Islet of Langerhans (tissue), 1 donor: ENCODE data around the gene ITGA5.

Source experiments
- FAIRE-seq: peaks from one replicate; lab custom pipeline; 2011; peaks lifted over from hg19 to GRCh38; lab: Jason Lieb, UNC

Gene ITGA5

GRCh38 chr12:54419088-54419887, at the start of gene ITGA5:
Gene ITGA5 (minus strand): TSS chr12:54419266. CDS start chr12:54419198, 68 bp downstream.
- FAIRE-seq: no peak

DNA sequence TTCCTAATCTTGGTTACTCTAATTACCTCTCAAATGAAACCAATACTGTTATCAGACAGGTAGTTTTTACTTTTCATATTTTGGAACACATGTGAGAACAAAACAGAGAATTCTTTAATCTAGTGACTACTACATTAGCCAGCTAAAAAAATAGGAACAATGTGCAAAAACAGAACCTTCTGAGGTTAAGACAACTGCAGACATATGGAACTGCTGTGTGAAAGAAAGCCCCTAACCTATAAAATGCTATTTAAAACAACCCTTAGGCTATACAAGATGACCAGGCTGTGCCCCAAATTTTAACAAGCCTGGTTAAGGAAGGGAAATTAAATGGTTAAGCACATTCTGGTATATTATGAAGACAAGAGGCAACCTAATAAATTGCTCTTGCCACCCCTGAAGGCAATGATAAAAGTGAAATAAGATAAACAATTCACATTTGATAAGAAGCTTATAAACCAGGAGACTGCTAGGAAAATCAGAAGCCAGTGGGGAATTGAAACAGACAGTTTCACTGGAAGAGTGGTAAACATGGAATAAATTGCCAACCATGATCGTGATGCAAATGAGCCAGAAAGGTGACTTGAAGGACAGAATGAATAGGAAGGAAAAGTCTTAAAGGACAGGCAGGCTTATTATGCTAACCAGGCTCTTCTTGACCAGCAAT, 46.9 kb upstream of the ITGA5 start:
- FAIRE-seq: no peak

GRCh38 chr12:54463484-54463883, 44.4 kb upstream of the ITGA5 start:
- no peak for FAIRE-seq

- FAIRE-seq: no peak
Observed at GRCh38 chr12:54463034-54463433, 44.0 kb upstream of the ITGA5 start.

- no peak for FAIRE-seq
Observed at GRCh38 chr12:54460317-54460923, 41.4 kb upstream of the ITGA5 start.

GRCh38 chr12:54459355-54459754, 40.3 kb upstream of the ITGA5 start:
- FAIRE-seq: no peak

DNA sequence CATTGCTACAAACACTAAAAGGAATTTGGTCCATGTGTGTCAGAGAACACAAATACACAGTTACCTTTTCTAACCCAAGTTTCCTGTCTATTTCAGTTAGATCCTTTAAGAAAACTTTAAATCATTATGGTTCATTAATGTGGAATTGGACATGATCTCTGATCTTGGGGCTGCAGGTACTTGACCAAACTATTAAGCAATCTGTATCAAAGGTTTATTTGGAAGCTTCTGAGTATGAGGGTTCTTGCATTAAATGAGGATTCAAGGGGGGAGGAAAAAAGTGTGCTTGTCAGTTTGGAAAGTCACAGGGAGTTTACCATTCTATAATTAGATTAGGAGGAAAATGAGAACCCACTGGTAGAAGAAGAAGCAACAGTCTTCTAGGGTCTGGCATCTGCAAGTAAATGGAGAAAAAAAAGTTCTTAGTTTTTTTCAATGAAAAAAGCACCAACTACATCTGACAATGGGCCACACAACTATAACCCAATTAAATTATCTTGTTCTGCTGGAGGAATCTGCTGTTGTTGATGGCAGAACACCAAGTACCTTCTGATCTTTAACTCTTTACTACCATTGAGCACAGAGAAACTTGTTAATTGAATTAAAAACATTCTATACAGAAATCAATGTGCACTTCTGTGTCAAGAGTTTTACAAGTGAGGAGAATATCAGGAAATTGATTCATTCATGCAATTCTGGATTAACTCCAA, 36.8 kb upstream of the ITGA5 start:
- no peak for FAIRE-seq

GRCh38 chr12:54452628-54453027, 33.6 kb upstream of the ITGA5 start:
- no peak for FAIRE-seq

DNA sequence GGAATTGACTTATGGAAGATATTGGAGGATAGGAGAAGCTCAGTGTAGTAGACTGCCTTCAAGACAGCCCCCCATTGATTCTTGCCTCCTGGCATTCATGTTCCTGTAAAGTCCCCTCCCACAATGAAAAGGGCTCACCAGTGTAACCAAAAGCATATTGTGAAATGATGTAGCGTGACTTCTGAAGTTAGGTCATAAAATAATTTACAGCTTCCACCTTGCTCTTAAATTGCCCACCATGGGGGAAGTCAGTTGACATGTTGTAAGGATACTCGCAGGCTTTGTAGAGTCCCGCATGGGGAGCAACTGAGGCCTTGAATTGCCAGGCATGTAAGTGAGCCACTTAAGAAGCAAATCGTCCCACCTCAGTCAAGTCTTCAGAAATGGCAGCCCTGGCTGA, 29.3 kb upstream of the ITGA5 start:
- FAIRE-seq: no peak

DNA sequence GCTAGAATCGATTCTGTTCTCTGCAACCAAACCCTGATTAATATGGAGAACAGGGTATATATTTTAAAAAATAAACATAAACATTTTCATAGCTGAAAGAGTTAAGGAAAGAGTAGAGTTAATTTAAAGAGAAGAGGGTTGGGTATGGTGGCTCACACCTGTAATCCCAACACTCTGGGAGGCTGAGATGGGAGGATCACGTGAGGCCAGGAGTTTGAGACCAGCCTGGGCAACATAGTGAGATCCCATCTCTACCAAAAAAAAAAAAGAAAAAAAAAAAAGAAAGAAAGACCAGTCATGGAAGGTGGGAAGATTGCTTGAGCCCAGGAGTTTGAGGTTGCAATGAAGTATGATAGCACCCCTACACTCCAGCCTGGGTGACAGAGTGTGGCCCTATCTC, 28.9 kb upstream of the ITGA5 start:
- no peak for FAIRE-seq

DNA sequence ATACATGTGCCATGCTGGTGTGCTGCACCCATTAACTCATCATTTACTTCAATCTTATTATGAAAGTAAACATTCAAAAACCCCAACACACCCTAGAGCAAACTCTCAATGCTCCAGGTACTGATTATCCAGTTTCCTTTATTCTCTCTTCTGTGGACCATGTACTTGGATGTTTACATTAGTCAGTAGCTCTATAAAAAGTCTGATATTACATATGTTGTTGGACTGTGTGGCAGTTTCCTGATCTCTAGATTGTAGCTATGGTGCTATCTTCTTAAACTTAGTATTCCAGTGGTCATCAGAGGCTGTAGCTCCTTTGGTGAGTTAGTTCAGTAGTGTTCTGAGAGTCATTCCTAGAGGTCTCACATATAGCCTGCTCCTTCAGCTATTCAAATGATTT, 25.1 kb upstream of the ITGA5 start:
- no peak for FAIRE-seq

GRCh38 chr12:54443446-54443845, 24.4 kb upstream of the ITGA5 start:
- FAIRE-seq: no peak

GRCh38 chr12:54442961-54443360, 23.9 kb upstream of the ITGA5 start:
- FAIRE-seq: no peak

DNA sequence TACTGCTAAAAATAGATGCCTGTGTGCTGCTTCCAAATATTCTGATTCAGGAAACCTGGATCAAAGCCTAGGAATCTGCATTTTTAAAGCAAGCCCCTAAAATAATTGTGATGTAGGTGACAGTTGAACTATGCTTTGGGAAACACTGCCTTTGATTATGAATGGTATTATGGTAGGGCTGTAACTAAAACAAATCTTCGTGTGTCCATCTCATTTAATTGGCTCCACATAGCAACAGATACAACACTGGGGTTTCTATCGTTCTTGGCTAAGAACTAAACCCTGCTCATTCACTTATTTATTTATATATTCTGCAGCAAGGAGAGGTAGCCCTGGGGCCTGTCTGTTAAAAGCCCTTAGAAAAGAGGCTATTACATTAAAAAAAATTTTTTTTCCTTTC, 23.0 kb upstream of the ITGA5 start:
- FAIRE-seq: no peak

GRCh38 chr12:54439521-54440255, 20.6 kb upstream of the ITGA5 start:
- FAIRE-seq: peak; percentile 53

DNA sequence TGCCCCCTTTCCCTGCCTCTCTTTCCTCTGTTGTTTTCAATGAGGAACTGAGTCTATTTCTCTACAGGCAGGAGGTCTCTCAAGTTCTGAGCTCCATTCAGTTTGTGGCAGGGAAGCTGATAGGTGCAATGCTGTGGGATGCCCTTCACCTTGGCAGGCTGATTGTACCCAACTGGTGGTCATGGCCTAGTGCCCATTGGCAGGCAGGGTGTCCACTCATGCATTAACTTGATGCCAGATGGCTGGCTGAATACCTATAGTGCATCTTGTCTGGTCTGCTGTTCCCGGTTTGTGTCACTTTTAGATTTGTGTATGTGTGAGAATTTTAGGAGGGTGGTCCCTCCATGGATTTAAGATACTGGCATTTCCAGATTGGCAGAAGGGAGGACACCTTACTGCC, 20.0 kb upstream of the ITGA5 start:
- no peak for FAIRE-seq

DNA sequence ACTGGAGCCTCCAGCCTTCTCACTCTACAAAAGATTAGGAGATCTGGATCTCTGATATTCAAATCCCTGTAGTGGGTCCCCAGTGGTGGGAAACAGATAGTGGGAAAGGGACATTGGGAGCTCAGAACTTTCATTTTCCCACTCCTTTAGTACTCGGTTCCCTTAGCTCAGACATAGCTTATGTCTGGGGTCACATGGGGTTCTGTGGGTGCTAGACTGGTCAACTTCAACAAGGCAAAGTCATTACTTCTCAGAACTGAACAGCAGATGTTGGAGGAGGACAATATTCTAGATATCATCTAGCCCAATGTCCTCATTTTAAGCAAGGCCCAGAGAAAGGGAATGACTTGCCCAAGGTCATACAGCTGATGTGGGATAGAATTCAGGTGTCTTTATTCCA, 19.5 kb upstream of the ITGA5 start:
- FAIRE-seq: no peak

GRCh38 chr12:54437697-54438096, 18.6 kb upstream of the ITGA5 start:
- no peak for FAIRE-seq

- no peak for FAIRE-seq
Observed at GRCh38 chr12:54437243-54437642, 18.2 kb upstream of the ITGA5 start.

DNA sequence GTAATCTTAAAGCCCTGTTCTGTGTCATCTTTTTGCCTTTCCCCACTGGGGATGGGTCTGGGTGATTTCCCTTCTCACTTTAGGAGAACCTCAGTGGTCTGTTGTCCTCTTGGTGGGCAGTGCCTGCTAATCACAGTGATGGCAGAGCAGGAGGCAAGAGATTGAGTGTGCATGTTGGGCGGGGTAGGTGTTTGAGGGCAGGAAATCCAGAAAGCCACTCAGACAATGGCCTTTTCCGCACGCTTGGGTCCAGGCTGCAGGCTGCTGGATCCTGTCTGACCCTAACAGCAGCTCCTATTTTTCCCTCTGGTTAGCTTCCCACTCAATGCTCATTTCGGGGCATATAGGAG, 13.7 kb upstream of the ITGA5 start:
- no peak for FAIRE-seq

DNA sequence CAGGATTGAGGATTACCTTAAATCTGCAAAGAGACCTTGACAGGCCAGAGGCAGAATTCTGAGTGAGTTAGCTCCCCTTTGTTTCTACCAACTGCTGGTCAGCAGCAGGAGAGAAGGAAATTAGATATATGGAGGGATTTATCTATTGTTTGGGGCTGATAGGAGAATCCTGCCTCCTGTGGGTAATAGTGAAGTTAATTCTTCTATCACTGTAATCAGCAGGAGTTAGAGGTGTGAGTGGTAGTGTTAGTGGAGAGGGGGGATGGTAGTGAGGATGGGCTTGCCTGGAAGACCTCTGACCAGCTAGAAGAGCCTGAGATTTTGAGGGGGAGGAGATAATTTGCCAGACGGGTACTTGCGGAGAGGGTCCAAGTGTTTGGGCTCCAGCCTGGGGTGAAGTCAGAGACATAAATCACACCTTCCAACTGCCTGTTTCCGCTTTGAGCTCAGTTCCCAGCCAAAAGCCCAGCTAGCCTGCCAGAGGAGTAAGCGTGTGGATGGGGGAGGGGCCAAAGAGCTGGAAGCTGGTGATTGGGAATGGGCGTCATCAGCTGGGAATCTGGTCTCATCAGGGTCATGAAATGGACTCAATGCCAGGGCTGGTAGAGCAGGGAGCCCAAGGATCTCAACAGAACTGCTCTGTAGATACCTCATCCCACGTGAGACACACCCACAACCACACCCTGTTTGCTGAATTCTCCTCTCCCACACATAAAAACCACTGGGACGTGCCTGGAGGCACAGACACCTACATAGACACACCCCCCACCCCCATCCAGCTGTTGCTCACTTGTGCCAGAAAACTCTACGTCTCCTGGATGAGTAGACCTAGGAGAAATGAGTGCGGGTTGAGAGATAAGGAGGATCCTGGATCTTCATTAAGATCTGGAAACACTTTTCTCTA, 13.1 kb upstream of the ITGA5 start:
- no peak for FAIRE-seq
